ENCODE data around the gene AGAP1.

AGAP1 gene

DNA sequence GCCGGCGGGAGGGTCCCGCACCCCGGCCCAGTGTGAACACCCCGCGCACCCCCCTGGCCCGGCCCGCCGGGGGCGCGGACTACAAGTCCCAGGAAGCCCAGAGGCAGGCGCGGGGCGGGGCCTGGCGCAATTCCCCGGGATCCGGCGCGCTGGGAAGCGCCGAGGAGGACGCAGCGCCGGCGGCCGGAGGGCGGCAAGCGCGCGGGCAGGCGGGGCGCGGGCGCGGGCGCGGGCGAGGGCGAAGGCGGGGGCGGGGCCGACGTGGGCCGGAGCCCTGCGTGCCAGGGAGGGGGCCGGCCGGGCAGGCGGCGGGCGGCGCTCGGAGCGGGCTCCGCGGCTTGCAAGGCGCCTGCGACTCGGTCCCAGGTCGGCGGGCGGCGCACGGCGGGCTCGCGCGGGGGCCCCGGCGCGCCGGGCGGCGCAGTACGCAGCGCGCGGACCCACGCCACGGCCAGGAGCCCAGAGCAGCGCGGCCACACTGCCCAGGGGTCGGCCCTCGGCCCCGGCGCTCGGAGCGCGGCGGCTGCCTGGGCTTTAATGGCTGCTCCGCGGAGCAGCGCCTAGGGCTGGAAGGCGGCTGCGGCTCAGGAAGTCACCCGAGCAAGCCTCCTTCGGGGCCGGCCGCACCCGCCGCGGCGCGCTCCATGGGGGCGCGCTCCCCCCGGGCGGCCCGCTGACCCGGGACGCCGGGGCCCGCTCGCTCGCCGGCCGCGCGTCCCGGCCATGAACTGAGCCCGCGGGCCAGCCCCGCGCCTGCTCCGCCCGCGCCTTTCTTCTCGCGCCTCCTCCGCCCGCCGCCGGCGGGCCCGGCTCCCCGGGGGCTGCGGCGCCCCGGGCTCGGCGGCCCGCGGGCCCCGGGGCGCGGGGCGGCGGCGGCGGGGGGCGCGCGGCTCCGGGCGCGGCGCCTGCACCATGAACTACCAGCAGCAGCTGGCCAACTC, at the start of gene AGAP1:
TSS of gene AGAP1 (plus strand) at position 269 of the 941 bp plus-strand sequence.
- peak; percentile 21 to 75 (median 35) for DNase-seq

DNA sequence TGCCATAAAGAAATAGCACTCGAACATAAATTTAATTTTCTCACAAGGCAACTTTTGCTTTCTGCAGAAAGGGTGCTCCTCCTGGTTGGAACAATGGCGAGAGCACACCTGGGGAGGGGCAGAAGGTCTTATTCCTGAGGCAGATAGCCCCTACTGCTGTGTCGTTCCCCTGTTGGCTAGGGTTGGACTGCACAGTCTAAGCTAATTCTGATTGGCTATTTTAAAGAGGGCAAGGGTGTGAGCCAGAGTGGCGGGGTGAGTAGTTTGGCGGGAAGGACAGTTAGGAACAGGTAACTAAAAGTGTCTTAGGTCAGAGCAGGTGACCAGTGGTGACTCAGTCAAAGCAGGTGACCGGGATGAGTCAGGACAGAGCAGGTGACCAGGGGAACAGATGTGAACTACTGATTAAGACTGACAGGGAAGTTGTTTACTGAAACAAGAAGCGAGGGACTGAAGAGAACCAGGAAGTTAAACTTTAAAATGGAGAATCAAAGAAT, 49.7 kb upstream of the AGAP1 start:
- DNase-seq = no peak

DNA sequence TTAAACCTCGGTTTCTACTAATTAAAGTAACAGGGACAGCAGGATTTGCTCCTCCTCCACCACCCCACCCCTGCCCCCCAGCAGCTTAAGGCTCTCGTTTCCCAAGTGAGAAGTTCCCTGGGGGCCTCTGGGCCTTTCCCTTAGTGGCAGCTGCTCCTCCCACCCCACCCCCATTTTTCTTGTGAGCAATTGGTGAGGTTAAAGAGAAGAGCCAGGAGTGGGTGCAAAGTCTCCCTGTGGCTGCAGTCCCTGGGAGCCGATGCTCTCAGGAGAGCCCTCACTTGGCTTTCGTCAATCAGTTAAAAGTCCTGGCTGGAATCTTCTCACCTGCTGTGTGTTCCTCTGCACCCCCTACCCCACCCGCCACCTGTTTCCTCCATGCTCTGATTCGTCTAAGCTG, 48.7 kb upstream of the AGAP1 start:
- DNase-seq = no peak

DNA sequence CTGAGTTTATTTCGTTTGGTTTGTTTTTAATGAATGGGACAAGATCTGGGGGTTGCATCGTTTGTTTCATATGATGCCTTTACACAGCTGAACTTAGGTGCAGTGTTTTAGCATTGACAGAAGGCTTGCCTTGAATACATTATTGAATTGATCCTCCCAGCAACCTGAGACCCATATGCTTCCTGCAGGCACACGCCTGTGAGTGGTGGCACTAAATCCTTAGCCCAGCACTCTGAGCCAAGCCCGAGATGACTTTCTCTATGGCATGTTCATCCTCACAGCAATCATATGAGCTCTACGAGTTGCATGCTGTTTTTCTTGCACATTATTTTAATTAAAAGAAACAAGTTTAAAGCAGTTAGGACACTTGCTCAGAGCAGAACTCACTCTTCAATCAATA, 47.8 kb upstream of the AGAP1 start:
- no peak for DNase-seq

DNA sequence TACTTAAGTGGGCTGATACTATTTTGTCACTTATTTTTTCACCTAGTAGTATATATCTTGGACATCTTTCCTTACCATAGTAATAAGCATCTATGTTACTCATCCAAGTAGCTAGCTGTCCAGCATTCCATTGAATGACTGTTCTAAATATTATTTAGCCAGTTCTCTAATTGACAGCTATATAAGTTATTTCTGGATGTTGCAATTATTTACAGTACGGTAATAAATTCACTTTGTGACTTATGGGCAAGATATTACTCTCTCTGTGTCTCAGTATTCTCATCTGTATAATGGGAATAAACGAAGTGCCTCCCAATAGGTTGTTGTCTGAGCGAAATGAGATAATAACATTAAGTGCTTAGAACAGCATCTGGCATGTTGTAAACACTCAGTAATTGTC, 46.6 kb upstream of the AGAP1 start:
- DNase-seq = no peak

DNA sequence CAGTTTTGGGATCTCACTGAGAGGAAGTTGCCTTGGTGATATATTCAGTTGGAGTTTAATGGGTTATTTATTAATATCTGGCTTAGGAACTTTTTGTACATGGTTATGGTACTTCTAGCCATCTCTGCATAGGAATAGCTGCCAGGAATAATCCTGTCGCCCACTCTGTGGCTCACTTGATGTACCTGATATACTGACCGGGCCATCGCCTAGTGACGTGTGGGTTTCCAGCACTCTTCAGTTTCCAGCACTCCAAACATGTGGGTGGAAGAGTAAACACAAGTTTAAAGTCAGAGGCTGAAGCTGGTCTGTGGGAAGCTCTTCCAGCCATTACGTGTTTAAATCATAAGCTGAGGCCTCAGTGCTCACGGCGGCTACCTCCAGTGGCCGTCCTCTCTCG, 44.3 kb upstream of the AGAP1 start:
- no peak for DNase-seq

DNA sequence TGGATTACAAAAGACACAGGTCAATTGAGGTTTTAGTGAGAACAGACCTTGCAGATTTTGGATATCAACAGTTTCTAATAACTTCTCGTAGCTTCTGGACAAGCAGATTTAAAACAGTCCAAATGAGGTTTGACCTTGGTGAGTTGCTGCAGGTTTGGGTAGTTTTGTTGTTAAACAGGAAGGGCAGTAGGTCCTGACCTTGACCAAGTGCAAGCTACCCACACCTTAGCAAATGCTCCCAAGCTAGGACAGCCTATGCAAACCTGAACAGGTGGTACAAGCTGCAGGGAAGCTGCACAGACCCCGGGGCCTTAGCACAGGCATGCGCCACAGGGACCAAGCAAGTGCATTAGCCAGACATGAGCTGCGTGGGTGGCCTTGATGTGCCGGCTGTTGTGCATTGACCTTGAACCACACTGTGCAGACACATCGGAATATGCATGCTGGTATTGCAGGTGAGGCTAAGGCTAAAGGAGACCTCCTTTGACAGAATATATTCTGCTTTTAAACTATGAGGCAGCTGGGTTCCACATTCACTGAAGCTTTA, 40.2 kb upstream of the AGAP1 start:
- DNase-seq = no peak

DNA sequence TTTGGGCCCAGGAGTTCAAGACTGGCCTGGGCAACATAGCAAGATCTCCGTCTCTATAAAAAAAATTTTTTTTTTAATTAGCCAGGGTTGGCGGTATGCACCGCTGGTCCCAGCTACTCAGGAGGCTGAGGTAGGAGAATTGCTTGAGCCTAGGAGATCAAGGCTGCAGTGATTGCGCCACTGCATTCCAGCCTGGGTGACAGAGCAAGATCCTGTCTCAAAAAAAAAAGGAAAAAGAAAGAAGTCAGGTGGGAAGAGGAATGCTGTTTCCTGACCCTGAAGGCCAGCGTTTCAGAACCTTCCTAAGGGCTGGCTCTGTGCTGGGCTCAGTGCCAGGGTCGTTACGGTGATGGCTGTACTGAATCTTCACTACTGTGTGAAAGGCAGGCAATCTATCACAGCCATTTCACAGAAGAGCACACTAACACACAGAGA, 35.0 kb upstream of the AGAP1 start:
- no peak for DNase-seq

DNA sequence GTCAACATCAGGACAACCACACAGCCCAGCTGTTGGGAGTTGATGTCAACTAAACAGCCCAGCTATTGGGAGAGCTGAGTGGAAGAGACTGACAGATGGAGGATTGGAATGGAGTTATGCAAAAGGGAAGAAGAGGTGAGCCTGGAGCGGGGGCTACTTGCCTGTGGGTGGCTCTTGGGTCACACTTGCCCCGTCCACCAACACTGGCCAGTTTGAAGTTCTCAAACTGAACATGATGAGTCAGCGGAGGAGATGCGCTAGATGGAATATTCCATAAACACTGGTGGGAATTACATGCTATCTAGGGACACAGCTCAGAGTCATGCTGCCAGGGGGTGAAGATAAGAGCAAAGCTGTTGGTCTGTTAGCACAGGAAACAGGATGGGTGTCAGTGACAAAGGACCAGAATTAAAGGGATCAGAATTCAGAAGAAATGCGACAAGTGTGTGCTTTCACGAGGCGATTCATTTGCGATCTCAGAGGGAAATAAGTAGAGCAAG, 33.2 kb upstream of the AGAP1 start:
- no peak for DNase-seq

DNA sequence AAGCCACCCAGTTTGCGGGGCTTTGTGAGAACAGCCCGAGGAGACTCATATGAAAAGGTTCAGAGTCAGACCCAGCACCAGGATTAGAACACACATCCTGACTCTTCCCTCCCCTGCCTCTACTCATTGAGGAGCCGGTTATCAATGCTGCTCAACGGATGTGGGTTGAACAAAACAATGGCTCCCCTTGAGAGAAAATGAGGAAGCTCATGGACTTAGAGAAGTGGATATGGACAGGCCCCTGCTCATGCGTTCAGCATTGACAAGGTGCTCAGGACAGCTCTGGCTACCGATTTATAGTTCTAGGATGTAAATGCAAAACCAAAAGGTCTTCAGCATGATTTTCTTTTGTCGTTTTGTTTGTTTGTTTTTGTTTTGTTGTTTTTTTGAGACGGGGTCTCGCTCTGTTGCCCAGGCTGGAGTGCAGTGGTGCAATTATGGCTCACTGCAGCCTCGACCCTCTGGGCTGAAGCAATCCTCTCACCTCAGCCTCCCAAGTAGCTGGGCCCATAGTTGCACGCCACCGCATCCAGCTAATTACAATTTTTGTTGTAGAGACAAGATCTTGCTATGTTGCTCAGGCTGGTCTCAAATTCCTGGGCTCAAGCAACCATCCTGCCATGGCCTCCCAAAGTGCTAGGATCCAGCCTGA, 32.0 kb upstream of the AGAP1 start:
- no peak for DNase-seq

DNA sequence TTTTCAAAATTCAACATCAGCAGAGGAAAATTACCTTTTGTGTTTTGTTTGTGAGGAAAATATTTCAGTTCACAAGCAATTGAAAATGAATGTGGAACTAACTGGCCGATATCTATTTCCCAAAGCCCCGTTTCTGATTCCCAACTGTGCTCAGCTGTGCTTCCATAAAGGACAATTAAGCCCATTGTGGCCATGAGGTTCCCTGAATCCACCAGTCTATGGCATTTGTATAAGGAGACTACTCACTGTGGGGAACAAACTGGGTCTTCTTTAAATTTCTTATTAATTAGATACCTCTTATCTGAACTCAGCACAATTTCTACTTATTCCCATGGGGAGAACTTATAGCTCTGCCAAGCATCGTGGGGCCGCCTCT, 31.4 kb upstream of the AGAP1 start:
- no peak for DNase-seq

DNA sequence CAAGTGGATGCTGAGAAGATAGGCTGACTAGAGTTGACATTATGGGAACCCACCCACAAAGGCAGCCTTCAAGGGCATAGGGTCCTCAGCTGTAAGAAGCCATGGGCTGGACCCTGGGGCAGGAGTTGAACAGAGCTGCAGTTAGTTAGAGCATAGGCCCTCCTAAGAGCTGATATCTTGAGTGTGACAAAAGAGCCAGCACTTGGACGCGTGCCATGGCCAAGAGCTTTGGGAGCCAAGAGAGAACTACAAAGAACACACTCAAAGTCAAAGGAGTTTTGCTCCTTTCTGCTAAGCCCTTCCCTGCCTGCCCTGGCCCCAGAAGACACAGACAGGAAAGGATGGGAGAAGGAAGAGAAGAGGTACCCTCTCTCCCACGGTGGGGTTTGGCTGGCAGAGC, 29.9 kb upstream of the AGAP1 start:
- DNase-seq = no peak

DNA sequence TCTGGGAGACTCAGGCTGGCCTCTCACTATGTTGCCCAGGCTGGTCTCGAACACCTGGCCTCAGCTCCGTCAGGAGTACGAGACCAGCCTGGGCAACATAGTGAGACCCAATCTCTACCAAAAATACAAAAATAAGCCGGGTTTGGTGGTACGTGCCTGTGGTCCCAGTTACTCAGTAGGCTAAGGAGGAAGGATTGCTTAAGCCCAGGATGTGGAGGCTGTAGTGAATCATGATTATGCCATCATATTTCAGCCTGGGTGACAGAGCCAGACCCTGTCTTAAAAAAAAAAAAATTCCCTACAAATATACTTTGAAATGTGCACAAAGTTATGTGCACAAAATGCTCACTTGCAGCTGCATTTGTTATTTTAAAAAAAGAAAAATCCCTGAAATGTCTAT, 26.3 kb upstream of the AGAP1 start:
- DNase-seq = peak; percentile 17 to 21 (median 21)

DNA sequence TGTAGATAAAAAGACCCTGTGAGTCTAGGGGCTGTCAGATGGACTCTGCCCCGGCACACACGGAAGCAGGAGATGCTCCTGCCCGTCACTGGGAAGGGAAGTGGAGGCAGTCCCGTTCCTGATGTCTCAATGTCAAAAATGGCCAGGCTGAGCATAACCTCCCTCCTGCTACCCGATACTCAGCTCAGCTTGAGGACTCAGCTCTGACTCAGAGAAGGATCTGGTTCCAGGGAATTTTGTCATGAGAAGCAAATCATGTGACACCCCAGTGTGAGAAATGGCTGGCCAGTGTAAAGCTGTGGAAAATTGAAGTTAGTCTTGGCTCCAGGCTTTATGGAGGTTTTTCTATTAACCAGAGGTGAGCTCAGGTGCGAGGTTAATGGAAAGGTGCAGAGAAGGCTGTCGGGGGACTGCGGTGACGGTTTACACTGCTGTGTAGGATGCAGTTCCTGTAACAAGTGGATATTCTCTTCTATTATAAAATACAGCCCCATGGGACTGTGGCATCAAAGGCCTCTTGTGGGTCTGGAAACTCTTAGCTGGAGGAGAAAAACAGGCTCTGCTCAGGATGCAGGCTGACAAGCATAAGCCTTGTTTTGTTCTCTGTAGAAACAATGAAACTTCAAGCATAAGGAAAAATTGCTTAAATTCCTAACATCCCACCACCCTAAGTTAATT, 24.7 kb upstream of the AGAP1 start:
- DNase-seq = peak; percentile 1 to 18 (median 8)

DNA sequence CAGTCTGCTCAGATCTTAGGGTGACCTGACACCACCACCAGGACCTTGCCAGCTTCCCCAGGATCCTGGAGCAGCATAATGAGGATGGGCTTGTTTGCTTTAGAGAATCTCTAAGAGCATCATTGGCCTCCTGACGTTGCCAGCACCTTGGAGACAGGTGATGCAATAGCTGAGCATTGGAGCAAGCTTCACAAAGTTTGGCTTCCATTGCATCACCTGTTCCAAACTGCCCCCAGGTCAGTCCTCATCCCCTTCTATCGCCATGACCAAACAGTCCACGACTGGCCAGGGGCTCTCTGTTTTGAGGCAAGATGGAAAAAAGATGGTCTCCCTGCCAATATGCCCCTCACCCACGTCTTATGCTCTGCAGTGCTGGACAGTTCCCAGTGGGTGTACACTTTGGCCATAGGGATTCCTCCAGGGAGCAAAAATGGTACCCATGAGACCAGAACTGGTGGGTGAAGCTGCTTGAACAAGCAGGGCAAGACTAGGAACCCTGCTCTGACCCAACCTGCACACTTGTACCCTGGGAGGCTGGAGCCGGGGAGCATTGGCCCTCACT, 22.6 kb upstream of the AGAP1 start:
- DNase-seq = no peak

DNA sequence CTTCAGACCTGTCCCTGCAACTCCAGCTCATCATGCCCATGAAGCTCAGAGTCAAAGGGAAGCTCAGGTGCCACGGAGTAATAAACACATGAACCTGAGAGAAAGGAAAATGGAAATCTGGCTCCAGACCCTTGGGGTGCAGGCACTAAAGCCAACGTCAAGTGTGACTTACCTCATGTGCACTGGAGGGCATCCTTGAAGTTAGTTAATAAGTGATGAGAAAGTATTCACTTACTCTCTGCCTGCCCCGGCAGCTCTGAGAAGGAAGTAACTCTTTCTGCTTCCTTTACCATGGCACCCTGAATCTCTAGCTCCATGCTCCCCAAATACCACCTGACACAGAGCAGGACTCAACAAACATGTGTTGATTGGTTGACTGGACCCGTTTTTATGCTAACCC, 21.4 kb upstream of the AGAP1 start:
- DNase-seq = no peak

DNA sequence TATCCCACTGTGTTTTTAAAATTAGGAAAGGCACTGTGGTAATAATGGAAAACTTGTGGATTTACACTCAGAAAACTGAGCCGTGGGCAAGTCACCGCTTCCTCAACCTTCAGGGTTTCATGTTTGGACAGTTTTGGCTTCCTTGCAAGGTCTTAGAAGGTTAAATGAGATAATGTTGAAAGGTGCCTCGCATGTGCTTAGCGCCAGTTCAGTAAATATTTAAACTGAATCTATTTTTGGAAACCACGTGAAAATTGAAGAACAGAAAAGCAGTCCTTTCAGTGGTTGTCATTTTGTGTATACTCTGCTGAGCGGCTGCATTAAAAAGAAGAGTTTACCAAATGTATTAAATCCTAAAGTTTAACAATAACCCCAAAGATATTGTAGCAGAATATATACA, 15.2 kb upstream of the AGAP1 start:
- no peak for DNase-seq

DNA sequence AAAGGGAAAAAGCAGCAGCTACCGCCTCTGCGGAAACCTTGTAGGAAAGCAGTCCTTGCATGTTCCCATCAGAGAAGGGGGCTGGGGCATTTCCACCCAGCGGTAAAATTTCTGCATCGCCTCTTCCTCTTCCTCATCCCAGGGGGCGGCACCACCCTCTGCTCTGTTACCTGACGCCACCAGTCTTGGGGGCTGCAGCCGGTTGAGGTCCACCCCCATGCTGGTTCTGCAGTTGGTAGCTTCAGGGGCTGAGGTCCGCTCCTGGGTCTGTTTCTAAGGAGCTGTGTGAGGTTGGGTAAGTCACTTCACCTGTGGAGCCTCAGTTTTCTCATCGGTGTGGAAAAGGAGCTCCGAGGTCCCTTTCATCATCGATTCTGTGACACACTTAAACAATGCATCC, 14.2 kb upstream of the AGAP1 start:
- DNase-seq = no peak

DNA sequence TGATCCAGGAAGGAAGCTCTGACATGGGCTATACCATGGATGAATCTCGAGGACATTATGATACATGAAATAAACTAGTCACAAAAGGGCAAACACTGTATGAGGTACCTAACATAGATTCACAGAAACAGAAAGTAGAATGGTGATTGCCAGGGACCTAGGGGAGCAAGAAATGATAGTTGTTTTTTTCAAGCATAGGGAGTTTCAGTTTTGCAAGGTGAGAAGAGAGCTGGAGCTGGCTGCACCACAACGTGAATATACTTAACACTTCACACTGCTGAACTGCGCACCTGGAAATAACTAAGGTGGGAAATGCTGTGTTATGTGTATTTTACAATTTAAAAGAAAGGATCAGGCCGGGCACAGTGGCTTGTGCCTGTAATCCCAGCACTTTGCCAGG, 13.2 kb upstream of the AGAP1 start:
- no peak for DNase-seq

DNA sequence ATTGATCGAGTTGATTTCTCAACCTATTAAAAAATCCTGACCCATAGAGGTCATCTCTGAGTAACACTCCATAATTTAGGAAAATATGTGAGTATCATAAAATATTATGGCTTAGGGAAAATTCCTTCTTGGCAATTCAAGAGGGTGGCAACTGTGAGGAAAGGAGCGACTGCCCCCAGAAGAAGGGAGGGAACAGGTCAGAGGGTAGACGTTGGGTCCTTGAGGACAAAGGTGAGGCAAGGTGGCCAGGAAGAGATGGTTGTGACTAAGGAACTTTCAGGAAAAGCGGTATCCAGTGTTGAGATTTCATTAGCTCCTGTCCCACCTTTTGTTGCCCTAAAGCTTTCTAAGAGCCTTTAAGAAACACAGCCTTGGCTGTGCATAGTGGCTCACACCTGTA, 10.5 kb upstream of the AGAP1 start:
- DNase-seq = no peak

DNA sequence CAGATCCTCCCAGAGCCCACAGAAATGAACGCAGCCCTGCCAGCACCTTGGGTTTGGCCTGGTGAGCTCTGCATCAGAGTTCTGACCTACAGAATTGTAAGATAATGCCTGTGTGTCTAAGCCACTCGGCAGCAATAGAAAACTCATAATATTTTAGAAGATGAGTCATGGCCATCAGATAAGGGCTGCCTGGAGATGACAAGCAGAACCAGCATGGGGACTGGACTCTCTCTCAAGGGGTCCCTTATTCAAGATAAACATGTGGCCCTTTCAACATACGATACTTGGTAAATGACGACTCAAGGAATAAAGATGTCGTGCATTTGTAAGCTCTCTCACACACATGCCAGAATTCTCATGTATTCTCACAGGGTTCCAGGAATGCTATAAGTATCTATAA, 8.5 kb upstream of the AGAP1 start:
- DNase-seq = no peak

DNA sequence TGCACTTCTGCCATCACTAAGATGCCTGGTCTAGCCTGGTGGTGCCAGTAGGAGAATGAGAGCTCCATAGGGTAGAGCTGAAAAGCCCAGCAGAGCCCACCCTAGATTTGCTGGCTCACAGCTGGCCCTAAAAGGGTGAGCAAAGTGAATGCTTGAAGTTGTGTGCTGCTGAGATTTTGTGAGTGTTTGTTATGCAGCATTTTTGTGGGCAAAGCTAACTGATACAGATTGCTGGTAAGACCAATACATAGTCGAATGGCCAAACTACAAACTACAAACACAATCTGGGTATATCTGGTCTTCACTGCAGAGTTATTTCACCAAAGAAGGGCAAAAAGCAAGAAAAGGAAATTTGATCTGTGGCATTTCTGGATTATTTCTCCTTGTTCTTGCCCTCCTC, 7.1 kb upstream of the AGAP1 start:
- no peak for DNase-seq

DNA sequence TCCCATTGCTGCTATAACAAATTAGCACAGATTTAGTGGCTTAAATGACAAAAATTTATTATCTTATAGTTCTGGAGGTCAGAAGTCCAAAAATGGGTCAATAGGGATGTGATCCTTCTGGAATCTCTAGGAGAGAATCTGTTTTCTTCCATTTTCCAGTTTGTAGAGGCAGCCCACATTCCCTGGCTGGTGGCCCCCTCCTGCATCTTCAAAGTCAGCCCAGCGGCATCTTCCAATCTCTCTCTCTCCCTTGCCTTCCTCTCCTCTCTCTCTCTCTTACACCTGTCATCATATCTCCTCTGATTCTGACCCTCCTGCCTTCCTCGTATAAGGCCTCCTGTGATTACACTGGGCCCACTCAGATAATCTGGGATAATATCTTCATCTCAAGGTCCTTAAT, 3.9 kb upstream of the AGAP1 start:
- no peak for DNase-seq
